Stimulated activated CD8-positive, alpha-beta memory T cell treated with anti-CD3 and anti-CD28 coated beads, Interleukin-4, amount 100 ng/mL, for 24 hours (primary cell): ENCODE measurements around the gene CTSL.

Experiments
- DNase-seq: peaks from one replicate; pipeline ENCODE4 v3.0.0-alpha.2; 2020; ENCODE audit warnings: low read depth

CTSL gene

DNA sequence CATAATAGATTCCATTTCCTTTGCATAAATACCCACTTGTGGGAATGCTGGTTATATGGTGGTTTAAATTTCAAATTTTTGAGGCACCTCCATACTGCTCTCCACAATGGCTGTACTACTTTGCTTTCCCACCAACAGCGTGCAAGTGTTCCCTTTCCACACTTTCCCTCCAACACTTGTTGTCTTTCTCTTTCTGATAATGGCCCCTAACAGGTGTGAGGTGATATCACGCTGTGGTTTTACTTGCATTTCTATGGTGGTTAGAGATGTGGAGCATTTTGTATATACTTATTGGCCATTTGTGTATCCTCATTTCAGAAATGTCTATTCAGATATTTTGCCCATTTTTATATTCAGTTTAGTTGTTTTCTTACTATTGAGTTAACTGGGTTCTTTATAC is 34.6 kb downstream of the CTSL start:
- no peak for DNase-seq

DNA sequence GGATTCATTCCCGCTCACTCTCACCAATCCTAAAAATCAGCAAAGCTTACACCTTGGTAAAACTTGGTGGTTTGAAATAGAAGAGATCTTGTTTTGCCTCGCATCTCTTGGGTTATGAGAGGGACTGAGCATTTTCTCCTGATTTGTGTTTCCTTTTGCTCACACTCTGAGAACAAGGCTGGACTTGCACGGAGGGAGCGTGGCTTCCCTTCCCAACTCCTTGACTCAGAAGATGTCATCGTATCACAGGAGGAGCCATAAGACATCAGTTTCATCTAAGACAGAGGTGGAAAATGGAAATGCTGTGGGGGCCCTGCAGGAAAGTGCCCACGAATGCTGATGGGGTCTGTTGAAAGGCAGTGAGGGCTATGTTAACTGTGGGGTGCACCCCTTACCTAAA is 37.4 kb downstream of the CTSL start:
- DNase-seq, result no peak

DNA sequence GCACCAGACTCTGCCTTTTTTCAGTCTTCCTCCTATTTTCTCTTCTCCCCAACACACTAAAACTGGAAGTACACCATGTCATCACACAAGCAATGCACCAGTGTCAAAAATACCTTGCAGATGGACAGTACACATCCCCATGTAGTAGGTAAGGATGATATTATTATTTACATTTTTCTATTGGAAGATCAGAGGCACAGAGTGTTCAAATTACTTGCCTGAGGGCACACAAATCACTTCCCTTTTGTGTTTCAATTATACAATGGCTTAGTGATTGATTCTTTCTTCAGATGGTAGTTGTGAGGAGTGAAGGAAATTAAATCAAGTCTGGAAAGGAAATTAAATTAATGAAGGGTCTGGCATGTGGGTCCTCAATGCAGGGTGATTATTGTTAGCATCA is 39.6 kb downstream of the CTSL start:
- no peak for DNase-seq

DNA sequence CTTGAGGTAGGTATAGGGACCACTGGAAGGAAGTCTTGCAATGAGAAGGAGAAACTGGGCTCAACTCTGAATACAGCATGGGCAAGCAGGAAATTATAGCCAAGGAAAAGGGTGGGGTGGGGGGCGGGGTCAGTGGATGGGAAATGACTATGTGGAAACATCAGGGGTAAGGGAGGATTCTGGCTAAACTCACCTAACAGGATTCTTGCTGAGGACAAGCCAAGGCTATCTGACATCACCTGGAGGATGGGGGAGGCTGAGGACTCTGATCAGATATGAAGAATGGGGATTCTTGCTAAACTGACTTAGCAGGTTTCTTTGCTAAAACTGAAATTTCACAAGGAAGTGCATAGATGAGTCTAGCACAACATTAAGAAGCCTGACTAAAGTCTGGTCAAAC is 40.8 kb downstream of the CTSL start:
- DNase-seq, result no peak

DNA sequence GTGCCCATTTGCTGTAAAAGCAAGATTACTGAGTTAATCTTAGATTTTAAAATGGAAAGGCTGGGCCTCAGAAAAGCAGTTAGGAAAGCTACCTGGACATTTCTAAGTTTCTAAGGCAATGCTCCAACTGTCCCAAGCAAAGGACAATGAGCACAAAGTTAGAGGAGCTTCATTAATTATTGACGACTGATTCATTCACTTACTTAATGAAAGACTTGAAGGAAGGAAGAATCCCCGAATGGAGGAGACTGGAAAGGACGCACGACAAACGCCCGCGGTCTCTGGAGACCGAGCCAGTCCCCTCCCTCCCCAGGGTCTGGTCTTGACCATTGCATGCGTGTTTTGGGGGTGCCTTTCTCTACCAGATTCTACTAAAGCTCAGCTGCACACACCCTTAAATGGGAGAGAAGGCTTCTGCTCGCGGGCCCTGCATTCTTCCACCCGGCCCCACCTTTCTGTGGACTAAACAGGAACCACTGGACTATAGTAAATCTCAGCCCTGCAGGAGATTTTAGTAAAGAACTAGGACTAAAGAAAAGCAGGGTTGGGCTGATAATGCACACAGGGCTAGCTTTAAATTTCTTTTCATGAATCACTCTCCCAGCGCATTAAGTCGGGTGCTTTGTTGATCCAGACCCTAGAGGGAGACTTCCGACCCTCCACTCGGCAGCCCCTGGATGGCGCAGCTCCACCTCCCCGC is 44.8 kb downstream of the CTSL start:
- DNase-seq, result no peak

DNA sequence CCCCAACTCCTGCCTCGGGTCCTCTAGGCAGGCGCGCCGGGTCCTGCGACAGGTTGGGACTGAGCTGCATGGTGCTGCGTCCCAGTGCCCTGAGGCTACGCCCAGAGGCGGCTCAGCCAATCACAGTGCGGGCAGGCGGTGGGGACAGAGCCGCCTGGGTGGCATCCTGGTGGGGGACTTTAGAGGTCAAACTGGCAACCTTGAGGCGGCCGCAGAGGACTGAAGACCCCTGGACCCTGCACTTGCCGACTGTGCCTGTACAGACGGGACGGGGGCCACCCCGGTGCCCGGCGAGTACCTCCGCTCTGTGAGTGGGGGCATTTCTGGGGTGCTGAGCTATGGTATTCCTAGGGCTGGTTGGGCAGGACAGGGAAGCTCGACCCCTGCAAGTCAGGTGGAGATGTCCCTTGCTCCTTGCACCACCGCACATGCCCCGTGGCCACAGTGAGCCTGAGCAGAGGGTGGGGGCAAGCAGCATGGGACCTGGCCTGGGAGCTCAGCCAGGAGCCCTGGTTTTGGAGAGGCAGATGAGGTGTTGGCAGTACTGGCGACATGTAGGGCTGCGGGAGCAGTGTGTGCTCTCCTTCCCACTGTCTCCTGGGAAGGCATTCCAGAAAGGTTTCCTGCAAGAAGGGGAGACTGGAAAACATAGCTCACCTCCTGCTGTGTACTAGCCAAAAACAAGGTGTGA is 45.5 kb downstream of the CTSL start:
- no peak for DNase-seq

DNA sequence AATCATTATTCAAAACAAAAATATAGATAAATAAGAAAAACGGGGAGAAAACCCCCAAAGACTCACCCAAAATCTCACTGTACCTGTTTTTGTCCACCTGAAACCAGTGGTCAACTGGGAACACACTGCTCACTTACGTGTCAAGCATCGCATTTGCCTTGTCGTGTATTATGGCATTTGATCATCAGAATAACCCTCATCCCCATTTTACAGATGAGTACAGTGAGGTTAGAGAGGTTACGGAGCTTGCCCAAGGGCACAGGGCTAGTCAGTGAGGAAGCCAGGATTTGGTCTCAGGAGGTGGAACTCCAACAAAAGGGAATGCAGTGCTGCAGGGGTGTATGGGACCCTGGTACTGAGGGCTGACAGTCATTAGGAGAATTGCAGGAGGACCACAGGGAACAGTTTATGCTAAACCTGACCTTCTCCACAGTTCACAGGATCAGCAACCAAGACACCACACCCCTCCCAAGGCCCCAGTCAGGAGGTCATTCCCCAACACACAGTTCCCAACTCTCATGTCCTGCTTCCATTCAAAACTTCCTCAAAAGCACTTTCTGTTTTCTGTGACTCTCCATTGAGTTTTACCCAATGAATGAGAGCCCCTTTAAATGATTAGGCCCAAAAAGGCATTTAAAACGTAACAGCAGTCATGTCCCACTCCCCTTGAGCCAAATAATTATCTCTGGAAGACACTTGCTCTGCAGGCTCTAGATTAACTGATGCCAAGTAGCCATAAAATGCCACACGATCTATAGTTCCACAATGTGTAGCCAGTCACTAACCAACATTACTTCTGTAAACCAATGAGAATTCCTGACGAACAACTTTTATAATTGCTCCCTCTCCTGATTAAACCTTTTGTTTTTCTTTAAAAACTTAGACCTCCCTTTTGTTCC is 50.8 kb downstream of the CTSL start:
- DNase-seq, result no peak

DNA sequence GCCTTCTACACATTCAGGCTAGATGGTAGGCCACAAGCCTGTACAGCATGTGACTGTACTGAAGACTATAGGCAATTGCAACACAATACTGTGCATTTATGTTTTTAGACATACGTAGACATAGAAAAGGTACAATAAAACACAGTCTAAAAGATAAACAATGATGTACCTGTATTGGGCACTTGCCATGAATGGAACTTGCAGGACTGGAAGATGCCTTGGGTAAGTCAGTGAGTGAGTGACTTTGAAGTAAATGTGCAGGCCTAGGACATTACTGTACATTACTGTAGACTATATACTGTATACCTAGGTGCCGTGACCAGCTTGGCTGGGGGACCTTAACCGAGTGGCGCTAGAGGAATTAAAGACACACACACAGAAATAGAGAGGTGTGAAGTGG is 53.1 kb downstream of the CTSL start:
- DNase-seq, result no peak
